Activated naive CD8-positive, alpha-beta T cell treated with anti-CD3 and anti-CD28 coated beads, Interleukin-2, amount 10 ng/mL, durations not matched to agents 7 days and 5 days (primary cell): ENCODE results near the gene KCTD16. TPM values are rescaled to one million over a fixed set of nuclear protein-coding genes. Genes with fewer than 3 reads are reported as not detected.

Experiments used
- ATAC-seq: fragments of 150-1000 bp; cut with Tn5 transposase; one replicate; pipeline ENCODE4 v1.10.0; 2021; ENCODE audit warnings: low read depth, moderate library complexity
- POLR2A ChIA-PET: fragments of 350-600 bp; sonication (Branson Sonifier 250); formaldehyde crosslinking; loops from one replicate; lab custom pipeline; 2021; ENCODE audit warnings: antibody characterized with exemption; lab: Charles Lee
- DNase-seq: peaks from one replicate; pipeline ENCODE4 v3.0.0; 2021
- H3K27ac Mint-ChIP-seq: one replicate; pipeline ENCODE4 v1.8.0; 2022; ENCODE audit warnings: mild to moderate bottlenecking, mixed read lengths
- H3K27me3 Mint-ChIP-seq: one replicate; pipeline ENCODE4 v1.8.0; 2022; ENCODE audit warnings: mild to moderate bottlenecking, moderate library complexity, mixed read lengths
- H3K36me3 Mint-ChIP-seq: one replicate; pipeline ENCODE4 v1.8.0; 2021; ENCODE audit warnings: mild to moderate bottlenecking, mixed read lengths
- H3K4me1 Mint-ChIP-seq: one replicate; pipeline ENCODE4 v1.8.0; 2021; ENCODE audit warnings: mixed read lengths
- H3K4me3 Mint-ChIP-seq: one replicate; pipeline ENCODE4 v1.8.0; 2022; ENCODE audit warnings: mild to moderate bottlenecking, moderate library complexity, mixed read lengths
- H3K9me3 Mint-ChIP-seq: one replicate; pipeline ENCODE4 v1.8.0; 2021; ENCODE audit warnings: mixed read lengths
- total RNA-seq, 2 experiments: library from RNA; stranded (reverse); gene quantifications; one replicate each; pipeline ENCODE4 v1.2.3, GENCODE V29; 2021

The KCTD16 gene
- total RNA-seq, 2 experiments from 2014 or later, result 0.17 to 0.22 TPM

DNA sequence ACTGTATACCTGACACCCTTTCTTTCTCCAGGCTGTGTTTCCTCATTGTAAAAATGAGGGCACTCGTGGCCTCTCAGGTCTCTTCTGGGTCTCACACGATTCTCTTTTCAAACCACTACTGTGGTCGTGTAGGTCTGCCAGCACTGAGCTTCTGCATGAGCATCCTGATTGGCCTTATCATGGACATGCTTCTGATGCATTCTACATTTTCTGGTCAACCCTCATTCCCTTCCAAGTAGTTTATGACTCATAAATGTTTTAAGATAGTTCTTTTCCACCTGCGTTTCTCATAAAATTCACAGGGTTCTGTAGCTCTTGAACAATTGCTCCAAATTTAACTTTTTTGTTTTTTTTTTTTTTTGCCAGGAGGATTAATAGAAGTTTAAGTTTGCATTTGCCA, 294.8 kb downstream of the KCTD16 start:
- Mint-ChIP-seq H3K4me3 (no peak overlapping the region), H3K27me3 (no peaks in the 10 kb centered on the region), H3K36me3 (no peaks in the 10 kb centered on the region), H3K9me3 (peaks cover under 1% of the 10 kb centered on the region), H3K4me1 (no peaks in the 10 kb centered on the region), H3K27ac (no peak overlapping the region)
- POLR2A ChIA-PET, result no interaction called here
- ATAC-seq, result no peak
- no peak for DNase-seq

DNA sequence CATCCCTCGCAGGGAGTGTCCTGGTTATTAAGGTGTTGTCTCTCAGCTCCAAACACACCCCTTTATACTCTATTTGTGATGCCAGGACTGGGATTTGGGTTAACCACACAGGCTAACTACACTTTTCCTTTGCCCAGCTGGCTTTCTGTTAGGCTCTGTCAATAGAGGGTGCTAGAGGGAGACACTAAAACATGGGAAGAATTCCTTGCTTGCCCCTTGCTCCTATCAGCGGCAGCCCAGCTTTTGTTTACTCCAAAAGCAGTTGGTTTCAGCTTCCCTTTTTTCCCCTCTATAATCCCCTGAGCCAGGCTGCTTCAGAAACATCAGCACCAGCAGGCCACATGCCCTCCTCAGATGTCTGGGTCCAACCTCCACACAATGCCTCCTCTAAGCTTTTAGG, 297.1 kb downstream of the KCTD16 start:
- DNase-seq (no peak), ATAC-seq (no peak)
- Mint-ChIP-seq H3K36me3 (no peaks in the 10 kb centered on the region), H3K4me3 (no peak overlapping the region), H3K27me3 (no peaks in the 10 kb centered on the region), H3K4me1 (no peaks in the 10 kb centered on the region), H3K27ac (no peak overlapping the region), H3K9me3 (peaks cover 3% of the 10 kb centered on the region)
- POLR2A ChIA-PET, result no interaction called here

DNA sequence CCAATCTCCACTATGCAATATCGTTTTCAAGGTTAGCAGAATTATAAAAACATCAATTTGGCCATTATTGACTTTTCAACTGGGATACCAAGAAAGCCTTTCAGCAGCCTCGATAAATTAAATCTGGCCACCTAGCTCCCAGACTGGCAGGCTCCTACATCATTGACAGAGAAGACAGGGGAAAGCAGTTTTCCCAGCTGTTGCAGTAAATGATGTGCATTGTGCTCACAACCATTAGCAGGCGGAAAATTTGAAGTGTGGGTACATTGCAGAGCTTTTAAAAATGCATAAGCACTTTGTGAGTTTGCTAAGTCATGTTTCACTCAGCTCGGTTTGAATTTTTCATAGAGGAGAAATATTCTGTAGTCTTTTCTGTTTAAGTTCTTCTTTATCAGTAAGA, 297.9 kb downstream of the KCTD16 start:
- no peak overlapping the region for H3K4me3 Mint-ChIP-seq
- H3K27me3 Mint-ChIP-seq, result no peaks in the 10 kb centered on the region
- H3K36me3 Mint-ChIP-seq, result no peaks in the 10 kb centered on the region
- H3K9me3 Mint-ChIP-seq, result peaks cover 3% of the 10 kb centered on the region
- DNase-seq (no peak), ATAC-seq (no peak)
- no peak overlapping the region for H3K27ac Mint-ChIP-seq
- POLR2A ChIA-PET, result no interaction called here
- H3K4me1 Mint-ChIP-seq, result no peaks in the 10 kb centered on the region

DNA sequence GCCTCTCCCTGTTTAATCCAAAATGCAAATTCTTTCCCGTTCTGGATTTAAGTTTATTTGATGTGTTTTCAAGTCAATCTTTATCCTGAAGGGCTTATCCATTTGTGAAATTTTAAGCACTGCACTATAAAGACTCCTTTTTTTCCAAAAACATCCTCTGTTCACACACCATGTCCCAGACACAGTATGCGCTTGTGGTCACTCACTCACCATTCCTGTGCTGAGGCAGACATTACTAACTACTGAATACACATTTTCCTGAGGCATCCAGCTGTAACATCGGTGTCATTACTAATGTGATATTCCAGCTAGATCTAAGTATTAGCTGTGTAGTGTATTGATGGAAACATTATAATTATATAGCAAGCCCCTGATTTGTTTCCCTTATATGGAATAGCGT, 298.4 kb downstream of the KCTD16 start:
- no peaks in the 10 kb centered on the region for H3K36me3 Mint-ChIP-seq
- H3K27ac Mint-ChIP-seq, result no peak overlapping the region
- POLR2A ChIA-PET, result no interaction called here

DNA sequence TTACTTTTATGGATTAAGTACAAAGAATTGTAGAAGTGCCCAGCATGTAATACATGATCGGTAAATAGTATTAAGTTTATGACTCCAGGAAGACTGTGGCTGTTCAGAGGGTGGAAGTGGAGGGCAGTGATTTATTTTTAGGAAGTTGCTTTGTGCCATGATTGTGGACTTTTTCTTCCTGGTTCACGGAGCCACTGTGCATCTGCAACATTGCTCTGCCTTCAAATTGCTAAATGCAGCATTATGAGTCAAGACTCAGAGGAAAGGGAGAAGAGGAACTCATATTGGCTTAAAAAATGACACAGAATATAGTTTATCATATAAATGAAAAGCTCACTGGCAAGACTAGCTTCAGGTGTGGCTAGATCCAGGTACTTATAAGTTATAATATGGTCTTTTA, 301.5 kb downstream of the KCTD16 start:
- POLR2A ChIA-PET, result no interaction called here
- H3K27ac Mint-ChIP-seq, result no peak overlapping the region
- H3K4me1 Mint-ChIP-seq, result no peaks in the 10 kb centered on the region
- peaks cover 3% of the 10 kb centered on the region for H3K9me3 Mint-ChIP-seq
- no peak for ATAC-seq
- H3K4me3 Mint-ChIP-seq, result no peak overlapping the region
- H3K27me3 Mint-ChIP-seq, result no peaks in the 10 kb centered on the region
- H3K36me3 Mint-ChIP-seq, result no peaks in the 10 kb centered on the region
- no peak for DNase-seq

More for the DNA sequence above, 298.4 kb downstream of the KCTD16 start:
- DNase-seq (no peak), ATAC-seq (no peak)
- no peaks in the 10 kb centered on the region for H3K27me3 Mint-ChIP-seq
- peaks cover 3% of the 10 kb centered on the region for H3K9me3 Mint-ChIP-seq
- no peak overlapping the region for H3K4me3 Mint-ChIP-seq
- H3K4me1 Mint-ChIP-seq, result no peaks in the 10 kb centered on the region

DNA sequence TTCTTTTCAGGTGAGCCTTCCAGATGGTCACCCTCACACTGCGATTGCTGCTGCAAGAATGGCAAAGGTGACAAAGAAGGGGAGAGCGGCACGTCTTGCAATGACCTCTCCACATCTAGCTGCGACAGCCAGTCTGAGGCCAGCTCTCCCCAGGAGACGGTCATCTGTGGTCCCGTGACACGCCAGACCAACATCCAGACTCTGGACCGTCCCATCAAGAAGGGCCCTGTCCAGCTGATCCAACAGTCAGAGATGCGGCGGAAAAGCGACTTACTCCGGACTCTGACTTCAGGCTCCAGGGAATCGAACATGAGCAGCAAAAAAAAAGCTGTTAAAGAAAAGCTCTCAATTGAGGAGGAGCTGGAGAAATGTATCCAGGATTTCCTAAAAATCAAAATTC, 303.0 kb downstream of the KCTD16 start:
- POLR2A ChIA-PET, result no interaction called here
- Mint-ChIP-seq H3K4me1 (no peaks in the 10 kb centered on the region), H3K27me3 (no peaks in the 10 kb centered on the region), H3K36me3 (no peaks in the 10 kb centered on the region), H3K9me3 (peaks cover 3% of the 10 kb centered on the region), H3K4me3 (no peak overlapping the region), H3K27ac (no peak overlapping the region)
- DNase-seq (no peak), ATAC-seq (no peak)

DNA sequence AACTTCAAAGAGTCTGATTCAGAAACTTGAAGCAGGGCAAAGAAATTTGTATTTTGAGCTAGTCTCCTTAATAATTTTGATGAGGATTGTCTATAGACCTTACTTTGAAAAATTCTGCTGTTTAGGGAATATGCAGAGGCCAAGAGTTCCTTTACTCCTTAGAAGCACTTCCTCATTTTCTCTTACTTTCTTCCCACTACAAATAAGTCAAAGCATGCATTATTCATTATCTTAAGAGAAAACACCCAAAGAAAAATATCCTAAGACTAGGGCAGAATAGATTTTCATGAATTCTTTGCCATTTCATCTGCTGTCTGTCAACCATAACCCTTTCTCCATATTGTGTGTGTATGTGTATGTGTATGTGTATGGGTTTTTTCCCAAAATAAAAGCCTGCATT, 307.9 kb downstream of the KCTD16 start:
- no peak for DNase-seq
- H3K36me3 Mint-ChIP-seq, result no peaks in the 10 kb centered on the region
- no peak for ATAC-seq
- POLR2A ChIA-PET, result no interaction called here
- no peak overlapping the region for H3K27ac Mint-ChIP-seq
- H3K4me3 Mint-ChIP-seq, result no peak overlapping the region
- no peaks in the 10 kb centered on the region for H3K4me1 Mint-ChIP-seq
- no peaks in the 10 kb centered on the region for H3K9me3 Mint-ChIP-seq
- H3K27me3 Mint-ChIP-seq, result no peaks in the 10 kb centered on the region

DNA sequence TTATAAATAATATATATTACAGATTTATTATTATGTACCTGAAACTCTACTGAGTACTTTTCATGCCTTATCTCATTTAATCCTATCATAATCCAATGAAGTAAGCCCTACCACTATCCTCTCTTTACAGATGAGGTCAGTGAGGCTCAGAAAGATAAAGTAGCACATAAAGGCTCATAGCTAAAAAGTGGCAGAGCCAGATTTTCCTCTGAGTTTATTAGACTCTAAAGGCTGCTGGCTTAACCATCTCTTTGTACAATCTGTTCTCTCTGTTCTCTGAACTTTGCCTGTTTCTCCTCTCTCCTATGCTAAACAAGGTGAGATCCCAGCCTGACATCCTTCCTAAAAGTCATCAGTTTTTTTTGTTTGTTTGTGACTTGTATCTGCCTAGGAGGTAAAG, 311.2 kb downstream of the KCTD16 start:
- no peak overlapping the region for H3K27ac Mint-ChIP-seq
- no peaks in the 10 kb centered on the region for H3K4me1 Mint-ChIP-seq
- no peaks in the 10 kb centered on the region for H3K9me3 Mint-ChIP-seq
- DNase-seq (no peak), ATAC-seq (no peak)
- no peaks in the 10 kb centered on the region for H3K36me3 Mint-ChIP-seq
- POLR2A ChIA-PET, result no interaction called here
- H3K27me3 Mint-ChIP-seq, result no peaks in the 10 kb centered on the region
- no peak overlapping the region for H3K4me3 Mint-ChIP-seq

DNA sequence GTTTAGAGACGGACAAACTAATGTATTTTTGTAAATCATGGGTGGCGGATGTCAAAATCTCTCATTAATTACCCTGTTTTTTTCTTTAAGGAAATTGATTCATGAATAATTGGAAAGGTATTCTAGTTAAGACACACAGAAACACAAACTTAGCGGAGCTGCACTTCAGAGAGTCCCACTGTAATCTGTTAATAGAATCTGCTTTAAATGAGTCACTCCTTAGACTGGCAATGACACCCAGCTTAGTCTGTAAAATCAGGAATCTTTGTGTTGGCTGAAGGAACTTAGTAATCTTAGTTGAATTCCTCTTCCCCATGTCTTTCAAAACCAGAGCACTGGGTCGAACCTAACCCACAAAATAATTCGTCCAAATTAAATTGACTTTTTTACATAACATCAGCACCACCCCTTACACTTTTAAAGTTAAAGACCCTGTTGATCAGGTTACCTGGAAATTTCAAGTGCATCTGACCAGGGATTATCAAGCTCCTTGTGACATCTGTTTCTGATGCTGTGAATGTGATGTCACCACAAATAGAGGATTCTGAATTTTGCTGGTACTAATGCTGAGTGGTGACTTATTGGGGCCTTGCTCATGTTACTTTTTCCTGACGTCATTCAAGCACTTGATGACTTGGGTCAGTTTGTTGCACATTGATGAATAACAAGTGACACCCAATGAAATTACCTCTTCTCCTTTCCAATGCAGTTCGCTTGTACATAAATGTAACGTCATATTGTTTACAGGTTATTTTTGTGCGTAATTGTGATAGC, 313.6 kb downstream of the KCTD16 start:
- Mint-ChIP-seq H3K27ac (no peak overlapping the region), H3K36me3 (no peaks in the 10 kb centered on the region), H3K27me3 (no peaks in the 10 kb centered on the region), H3K4me3 (no peak overlapping the region), H3K9me3 (no peaks in the 10 kb centered on the region), H3K4me1 (no peaks in the 10 kb centered on the region)
- POLR2A ChIA-PET, result no interaction called here
- ATAC-seq (no peak), DNase-seq (no peak)

DNA sequence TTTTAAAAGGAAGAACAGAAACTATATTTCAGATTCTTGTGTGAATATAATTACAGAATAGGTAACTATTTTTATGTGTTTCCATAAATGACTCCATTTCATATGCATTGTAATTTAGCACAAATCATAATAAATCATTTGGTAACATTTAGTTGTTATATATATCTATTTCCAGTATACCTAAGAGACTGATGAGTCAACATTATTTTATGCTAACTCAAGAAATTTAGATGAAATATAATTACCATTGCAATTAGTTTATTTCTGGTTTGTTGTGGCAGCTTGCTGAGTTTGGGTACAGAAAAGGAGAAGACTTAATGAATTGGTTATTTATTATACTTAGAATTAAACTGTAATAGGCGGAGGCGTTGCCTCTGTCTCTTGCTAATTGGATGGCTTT, 314.9 kb downstream of the KCTD16 start:
- no peaks in the 10 kb centered on the region for H3K27me3 Mint-ChIP-seq
- H3K4me1 Mint-ChIP-seq, result no peaks in the 10 kb centered on the region
- POLR2A ChIA-PET, result no interaction called here
- H3K27ac Mint-ChIP-seq, result no peak overlapping the region
- H3K36me3 Mint-ChIP-seq, result no peaks in the 10 kb centered on the region
- ATAC-seq, result no peak
- DNase-seq, result no peak
- no peak overlapping the region for H3K4me3 Mint-ChIP-seq
- H3K9me3 Mint-ChIP-seq, result no peaks in the 10 kb centered on the region

DNA sequence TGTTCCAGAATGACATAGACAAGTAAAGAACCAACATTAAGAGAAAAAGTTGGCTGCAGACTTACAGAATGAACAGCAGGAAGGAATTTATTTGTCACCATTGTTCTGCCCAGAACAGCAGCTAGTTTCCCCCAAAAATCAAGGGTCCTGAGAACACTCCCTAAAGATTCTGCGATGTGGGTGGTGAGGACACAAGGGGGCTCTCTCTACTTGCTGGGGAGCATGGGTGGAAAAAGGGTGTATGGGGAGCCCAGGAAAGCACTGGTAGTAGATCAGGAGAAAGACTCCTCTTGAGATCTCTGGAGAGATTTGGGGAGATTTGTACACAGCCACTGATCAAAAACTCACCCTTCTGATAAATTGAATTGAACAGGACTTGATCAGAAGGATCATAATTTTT, 316.5 kb downstream of the KCTD16 start:
- no peaks in the 10 kb centered on the region for H3K4me1 Mint-ChIP-seq
- peaks cover 3% of the 10 kb centered on the region for H3K9me3 Mint-ChIP-seq
- H3K27ac Mint-ChIP-seq, result no peak overlapping the region
- no peaks in the 10 kb centered on the region for H3K36me3 Mint-ChIP-seq
- ATAC-seq (no peak), DNase-seq (no peak)
- H3K4me3 Mint-ChIP-seq, result no peak overlapping the region
- POLR2A ChIA-PET, result no interaction called here
- H3K27me3 Mint-ChIP-seq, result no peaks in the 10 kb centered on the region

DNA sequence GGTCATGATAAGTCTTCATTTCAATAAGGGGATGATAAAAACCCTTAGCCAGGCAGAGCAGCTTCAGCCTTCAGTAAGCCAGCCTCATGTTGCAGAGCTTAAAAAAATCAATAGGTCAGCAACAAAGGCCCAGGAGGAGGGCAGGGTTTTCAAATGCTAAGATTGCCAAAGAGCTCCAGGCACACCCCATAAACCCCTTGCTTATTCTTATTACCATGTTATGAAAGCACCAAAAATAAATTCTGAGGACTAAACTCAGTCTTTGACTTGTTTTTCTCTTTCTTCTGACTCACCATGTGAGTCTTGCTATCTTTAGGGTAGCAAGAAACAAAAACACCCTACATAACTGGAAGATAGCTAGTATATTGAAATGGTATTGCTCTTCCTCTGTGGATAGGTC, 317.1 kb downstream of the KCTD16 start:
- H3K9me3 Mint-ChIP-seq, result peaks cover 5% of the 10 kb centered on the region
- H3K27ac Mint-ChIP-seq, result no peak overlapping the region
- ATAC-seq (no peak), DNase-seq (no peak)
- H3K4me3 Mint-ChIP-seq, result no peak overlapping the region
- H3K4me1 Mint-ChIP-seq, result no peaks in the 10 kb centered on the region
- H3K36me3 Mint-ChIP-seq, result no peaks in the 10 kb centered on the region
- POLR2A ChIA-PET, result no interaction called here
- no peaks in the 10 kb centered on the region for H3K27me3 Mint-ChIP-seq

DNA sequence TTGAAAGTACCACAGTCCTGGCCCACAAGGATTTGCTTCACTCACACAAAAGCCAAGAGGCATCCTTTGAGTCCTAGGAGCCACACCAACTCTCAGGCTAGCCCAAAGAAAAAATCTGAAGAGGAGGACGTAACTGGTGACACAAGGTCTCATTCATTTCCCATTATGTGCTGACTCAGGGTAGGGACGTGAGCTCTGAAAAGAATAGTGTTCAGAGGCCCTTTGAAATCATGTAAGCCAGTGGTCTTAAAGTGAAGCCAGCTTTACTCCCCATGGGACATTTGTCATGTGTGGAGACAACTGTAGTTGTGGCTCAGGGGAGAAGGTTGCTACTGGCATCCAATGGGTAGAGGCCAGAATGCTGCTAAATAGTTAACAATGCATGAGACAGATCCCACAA, 332.4 kb downstream of the KCTD16 start:
- ATAC-seq (no peak), DNase-seq (no peak)
- POLR2A ChIA-PET, result no interaction called here

DNA sequence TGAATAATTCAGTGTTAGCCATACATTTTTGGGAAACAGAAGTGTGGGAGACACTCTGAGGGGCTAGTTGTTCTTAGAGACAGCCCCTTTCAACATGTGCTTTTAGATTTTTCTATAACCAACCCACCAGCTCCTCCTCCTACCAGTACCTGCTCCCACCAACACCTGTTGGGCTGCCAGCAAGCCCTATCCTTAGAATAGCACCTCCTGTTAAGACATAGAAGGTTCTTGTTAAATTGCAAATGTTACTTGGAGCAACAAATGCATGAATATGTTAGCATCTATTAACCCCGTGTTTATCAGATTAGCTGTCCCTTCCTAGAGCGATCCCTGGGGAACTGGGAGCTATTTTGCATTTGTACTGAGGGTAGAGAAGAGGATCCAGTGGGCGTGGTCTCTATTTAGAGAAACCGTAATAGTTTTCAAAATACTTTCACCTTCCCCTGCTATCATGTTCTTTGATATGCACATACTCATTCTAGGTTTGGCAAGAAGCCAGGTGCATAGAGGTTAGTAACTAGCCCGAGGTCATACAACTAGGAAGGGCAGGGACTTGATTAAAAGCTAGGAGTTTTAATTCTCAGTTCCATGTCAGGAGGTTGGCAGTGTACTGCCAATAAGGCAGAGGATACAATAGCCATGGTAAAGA, 334.4 kb downstream of the KCTD16 start:
- POLR2A ChIA-PET, result no interaction called here
- Mint-ChIP-seq H3K27ac (no peak overlapping the region), H3K4me1 (no peaks in the 10 kb centered on the region), H3K36me3 (no peaks in the 10 kb centered on the region), H3K9me3 (peaks cover 1% of the 10 kb centered on the region), H3K27me3 (no peaks in the 10 kb centered on the region), H3K4me3 (no peak overlapping the region)
- DNase-seq (no peak), ATAC-seq (no peak)

More for the DNA sequence above, 332.4 kb downstream of the KCTD16 start:
- H3K36me3 Mint-ChIP-seq, result no peaks in the 10 kb centered on the region
- no peaks in the 10 kb centered on the region for H3K27me3 Mint-ChIP-seq
- H3K27ac Mint-ChIP-seq, result no peak overlapping the region
- H3K4me1 Mint-ChIP-seq, result no peaks in the 10 kb centered on the region
- H3K9me3 Mint-ChIP-seq, result peaks cover 1% of the 10 kb centered on the region
- no peak overlapping the region for H3K4me3 Mint-ChIP-seq
